HepG2 (cell line): ENCODE measurements around the gene TSHZ1.

Source experiments
- HCFC1 ChIP-seq: fragments of 150-350 bp; IDR thresholded peaks from 2 replicates; pipeline ENCODE4 v1.6.1; 2014; ENCODE audit warnings: low read depth, low read length
- KLF9 ChIP-seq: IDR thresholded peaks from 2 replicates; pipeline ENCODE4 v1.6.1; 2016; ENCODE audit warnings: low read depth
- STAT5B ChIP-seq: sonication (generic); formaldehyde crosslinking; IDR thresholded peaks from 2 replicates; pipeline ENCODE4 v1.4.0; 2020; ENCODE audit warnings: missing genetic modification reagents
- TF ChIP-seq, protein P1 (sequence below), 2 experiments: IDR thresholded peaks; 2 replicates each; pipeline ENCODE4 v1.6.1; 2011 to 2012; ENCODE audit warnings: low read length in 2 of 2, borderline replicate concordance in 1 of 2, low read depth in 1 of 2, mild to moderate bottlenecking in 1 of 2, moderate library complexity in 1 of 2

DNA sequence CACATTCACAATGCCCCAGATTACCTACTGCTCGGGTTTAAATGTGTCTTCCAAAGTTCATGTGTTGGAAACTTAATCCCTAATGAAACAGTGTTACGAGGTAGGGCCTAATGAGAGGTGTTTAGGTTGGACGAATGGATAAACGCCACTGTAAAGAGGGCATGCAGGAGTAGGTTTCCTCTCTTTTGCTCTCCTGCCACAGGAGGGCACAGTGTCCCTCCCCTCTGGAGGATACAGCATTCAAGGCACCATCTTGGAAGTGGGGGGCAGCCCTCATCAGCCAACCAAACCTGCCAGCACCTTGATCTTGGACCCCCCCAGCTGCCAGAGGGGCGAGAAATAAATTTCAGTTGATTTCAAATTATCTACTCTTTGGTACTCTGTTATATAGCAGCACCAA lies 103.5 kb downstream of the TSHZ1 start:
- TF ChIP-seq, protein P1, sequence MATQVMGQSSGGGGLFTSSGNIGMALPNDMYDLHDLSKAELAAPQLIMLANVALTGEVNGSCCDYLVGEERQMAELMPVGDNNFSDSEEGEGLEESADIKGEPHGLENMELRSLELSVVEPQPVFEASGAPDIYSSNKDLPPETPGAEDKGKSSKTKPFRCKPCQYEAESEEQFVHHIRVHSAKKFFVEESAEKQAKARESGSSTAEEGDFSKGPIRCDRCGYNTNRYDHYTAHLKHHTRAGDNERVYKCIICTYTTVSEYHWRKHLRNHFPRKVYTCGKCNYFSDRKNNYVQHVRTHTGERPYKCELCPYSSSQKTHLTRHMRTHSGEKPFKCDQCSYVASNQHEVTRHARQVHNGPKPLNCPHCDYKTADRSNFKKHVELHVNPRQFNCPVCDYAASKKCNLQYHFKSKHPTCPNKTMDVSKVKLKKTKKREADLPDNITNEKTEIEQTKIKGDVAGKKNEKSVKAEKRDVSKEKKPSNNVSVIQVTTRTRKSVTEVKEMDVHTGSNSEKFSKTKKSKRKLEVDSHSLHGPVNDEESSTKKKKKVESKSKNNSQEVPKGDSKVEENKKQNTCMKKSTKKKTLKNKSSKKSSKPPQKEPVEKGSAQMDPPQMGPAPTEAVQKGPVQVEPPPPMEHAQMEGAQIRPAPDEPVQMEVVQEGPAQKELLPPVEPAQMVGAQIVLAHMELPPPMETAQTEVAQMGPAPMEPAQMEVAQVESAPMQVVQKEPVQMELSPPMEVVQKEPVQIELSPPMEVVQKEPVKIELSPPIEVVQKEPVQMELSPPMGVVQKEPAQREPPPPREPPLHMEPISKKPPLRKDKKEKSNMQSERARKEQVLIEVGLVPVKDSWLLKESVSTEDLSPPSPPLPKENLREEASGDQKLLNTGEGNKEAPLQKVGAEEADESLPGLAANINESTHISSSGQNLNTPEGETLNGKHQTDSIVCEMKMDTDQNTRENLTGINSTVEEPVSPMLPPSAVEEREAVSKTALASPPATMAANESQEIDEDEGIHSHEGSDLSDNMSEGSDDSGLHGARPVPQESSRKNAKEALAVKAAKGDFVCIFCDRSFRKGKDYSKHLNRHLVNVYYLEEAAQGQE (IDR thresholded peaks at IDR 0.05; ENCODE audit: borderline replicate concordance in 1 of 2, low read depth in 1 of 2, low read length in 2 of 2) = no peak
- no peak for TF ChIP-seq KLF9 (CRISPR knock-in tag)
- TF ChIP-seq STAT5B (CRISPR knock-in tag) = no peak
- TF ChIP-seq HCFC1 = no peak
